Effector memory CD4-positive, alpha-beta T cell (primary cell): ENCODE results near the gene ALDH1L1.

ENCODE experiments used
- DNase-seq, 3 donors: peaks; one replicate each; pipeline ENCODE4 v3.0.0-alpha.2; 2020
- H3K27ac ChIP-seq: 2 replicates; pipeline ENCODE4 v1.7.0; 2013; ENCODE audit warnings: mild to moderate bottlenecking, low read length, moderate library complexity; ENCODE audit not compliant: insufficient read depth, poor library complexity, severe bottlenecking
- H3K27me3 ChIP-seq: replicated peaks from 2 replicates; pipeline ENCODE4 v1.7.0; 2013; ENCODE audit warnings: mild to moderate bottlenecking, low read length; ENCODE audit not compliant: insufficient read depth, control insufficient read depth, poor library complexity, severe bottlenecking
- H3K36me3 ChIP-seq: 2 replicates; pipeline ENCODE4 v1.7.0; 2013; ENCODE audit warnings: mild to moderate bottlenecking, low read length, moderate library complexity; ENCODE audit not compliant: control insufficient read depth, insufficient read depth
- H3K4me1 ChIP-seq: 2 replicates; pipeline ENCODE4 v1.7.0; 2013; ENCODE audit warnings: low read length, mild to moderate bottlenecking; ENCODE audit not compliant: control insufficient read depth, insufficient read depth, poor library complexity, severe bottlenecking
- H3K4me3 ChIP-seq: 2 replicates; pipeline ENCODE4 v1.7.0; 2013; ENCODE audit warnings: low read length, low read depth, mild to moderate bottlenecking; ENCODE audit not compliant: insufficient read depth, poor library complexity, severe bottlenecking
- H3K9me3 ChIP-seq: 2 replicates; pipeline ENCODE4 v1.7.0; 2013; ENCODE audit warnings: mild to moderate bottlenecking, low read length, moderate library complexity; ENCODE audit not compliant: control insufficient read depth

ALDH1L1 gene

DNA sequence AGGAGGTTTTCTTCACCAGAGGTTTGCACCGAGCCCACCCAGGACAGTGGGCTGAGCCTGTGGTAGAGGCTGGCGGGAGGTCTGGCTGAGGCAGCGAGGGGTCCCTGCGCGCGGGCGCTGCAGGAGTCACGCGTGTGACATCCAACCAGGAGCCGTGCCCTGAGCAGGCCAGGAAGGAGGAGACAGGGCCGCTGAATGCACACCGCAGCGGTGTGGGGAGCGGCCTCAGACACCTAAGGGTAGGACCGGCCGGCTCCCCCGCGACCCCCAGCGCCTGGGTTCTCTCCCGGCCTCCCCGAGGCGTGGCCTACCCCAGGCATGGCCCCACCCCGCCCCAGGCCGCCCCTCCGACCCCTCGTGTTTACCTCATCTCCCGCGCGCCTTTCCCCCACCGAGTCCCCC lies 96.9 kb downstream of the ALDH1L1 start:
- DNase-seq, result peak in 2 of 3 donors; percentile 16 to 28
- Histone ChIP-seq H3K27me3 (no peaks in the 10 kb centered on the region), H3K36me3 (no peaks in the 10 kb centered on the region), H3K4me3 (peak overlapping the region; percentile 76), H3K9me3 (no peaks in the 10 kb centered on the region), H3K4me1 (peaks cover 6% of the 10 kb centered on the region), H3K27ac (peak overlapping the region; percentile 86)

DNA sequence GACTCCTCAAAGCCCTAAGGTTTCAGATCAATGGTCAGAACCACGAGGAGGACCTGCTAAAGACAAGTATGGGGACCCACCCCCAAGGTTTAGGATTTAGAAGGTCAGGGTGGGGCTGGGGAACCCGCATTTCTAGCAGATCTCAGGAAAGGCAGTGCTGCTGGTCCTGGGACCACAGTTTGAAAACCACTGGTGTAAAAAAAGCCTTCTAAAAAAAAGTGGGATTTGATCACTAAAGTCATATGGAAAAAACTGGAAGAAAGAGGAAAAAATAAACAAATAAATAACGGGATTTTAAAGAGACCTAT lies 97.3 kb downstream of the ALDH1L1 start:
- H3K27ac ChIP-seq, result peak overlapping the region; percentile 86
- no peaks in the 10 kb centered on the region for H3K27me3 ChIP-seq
- peak overlapping the region; percentile 76 for H3K4me3 ChIP-seq
- no peak for DNase-seq
- H3K9me3 ChIP-seq, result no peaks in the 10 kb centered on the region
- H3K4me1 ChIP-seq, result peaks cover 6% of the 10 kb centered on the region
- no peaks in the 10 kb centered on the region for H3K36me3 ChIP-seq

DNA sequence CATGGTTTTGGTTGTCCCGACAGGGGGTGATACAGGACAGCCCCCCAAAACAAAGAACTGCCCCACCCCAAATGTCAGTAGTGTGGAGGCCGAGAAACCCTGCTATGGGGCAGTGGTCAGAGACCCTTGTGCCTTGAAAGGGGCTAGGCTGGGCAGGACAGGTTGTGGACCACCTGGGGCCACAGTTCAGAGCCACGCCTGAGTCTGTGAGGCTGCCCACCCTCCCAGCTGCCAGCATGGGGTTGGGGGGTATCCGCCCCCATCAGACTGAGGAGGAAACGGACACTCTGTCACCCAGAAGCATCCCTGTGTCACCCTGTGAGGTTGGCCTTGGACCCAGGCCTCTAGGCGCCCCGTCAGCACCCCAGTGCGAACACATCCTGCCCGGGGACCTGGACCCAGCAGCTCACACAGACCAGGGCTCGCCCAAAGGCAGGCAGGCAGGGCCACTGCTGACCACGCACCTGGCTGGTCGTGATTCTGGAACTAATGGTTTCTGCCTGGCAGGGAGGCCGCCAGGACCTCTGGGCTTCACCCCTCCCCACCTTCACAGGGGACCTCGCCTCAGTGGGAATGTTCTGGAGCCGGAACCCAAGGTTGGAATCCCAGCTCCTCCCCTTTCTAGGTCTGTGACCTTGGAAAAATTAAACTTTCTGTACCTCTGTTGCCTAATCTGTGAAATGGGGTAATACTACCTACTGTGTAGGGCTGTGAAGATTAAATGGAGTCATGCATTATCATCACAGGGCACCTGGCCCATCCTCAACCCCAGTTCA lies 97.8 kb downstream of the ALDH1L1 start:
- Histone ChIP-seq H3K36me3 (no peaks in the 10 kb centered on the region), H3K9me3 (no peaks in the 10 kb centered on the region), H3K4me3 (peak overlapping the region; percentile 76), H3K4me1 (peaks cover 6% of the 10 kb centered on the region), H3K27me3 (no peaks in the 10 kb centered on the region), H3K27ac (no peak overlapping the region)
- no peak for DNase-seq

DNA sequence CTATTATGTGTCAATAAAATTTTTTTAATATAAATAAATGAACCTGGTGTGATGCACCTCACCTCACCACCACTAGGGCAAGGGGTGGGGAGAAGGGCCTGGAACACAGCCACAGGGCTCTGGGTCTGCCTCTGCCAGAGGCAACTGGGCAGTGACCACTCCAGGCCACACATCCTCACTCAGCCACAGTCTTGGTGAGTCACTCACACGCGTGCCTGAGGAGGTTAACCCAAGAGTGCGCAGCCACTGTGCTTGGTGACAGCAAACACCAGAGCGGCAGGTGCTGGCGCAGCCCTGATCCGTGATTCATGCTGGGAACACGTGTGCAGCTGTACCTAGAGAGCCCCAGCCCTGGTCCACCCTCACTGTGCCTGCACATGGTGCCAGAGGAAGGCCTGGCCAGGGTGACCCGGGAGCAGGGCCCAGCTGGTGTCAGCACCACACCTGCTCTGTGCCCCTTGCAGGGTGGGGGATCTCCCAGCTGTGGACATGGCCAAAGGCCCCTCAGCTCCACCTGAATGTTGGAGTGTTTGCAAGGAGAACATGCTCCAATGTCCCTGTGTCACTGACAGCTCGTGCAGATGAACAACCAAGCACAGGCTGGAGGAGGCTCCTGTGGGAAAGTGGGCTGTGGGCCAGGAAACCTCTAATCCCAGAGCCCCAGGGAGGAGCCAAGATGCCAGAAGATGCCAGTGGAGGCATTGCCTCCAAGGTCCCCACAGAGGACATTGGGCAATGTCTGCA lies 98.6 kb downstream of the ALDH1L1 start:
- Histone ChIP-seq H3K9me3 (no peaks in the 10 kb centered on the region), H3K36me3 (no peaks in the 10 kb centered on the region), H3K4me1 (peaks cover 6% of the 10 kb centered on the region), H3K4me3 (no peak overlapping the region), H3K27me3 (no peaks in the 10 kb centered on the region), H3K27ac (no peak overlapping the region)
- DNase-seq, result no peak

DNA sequence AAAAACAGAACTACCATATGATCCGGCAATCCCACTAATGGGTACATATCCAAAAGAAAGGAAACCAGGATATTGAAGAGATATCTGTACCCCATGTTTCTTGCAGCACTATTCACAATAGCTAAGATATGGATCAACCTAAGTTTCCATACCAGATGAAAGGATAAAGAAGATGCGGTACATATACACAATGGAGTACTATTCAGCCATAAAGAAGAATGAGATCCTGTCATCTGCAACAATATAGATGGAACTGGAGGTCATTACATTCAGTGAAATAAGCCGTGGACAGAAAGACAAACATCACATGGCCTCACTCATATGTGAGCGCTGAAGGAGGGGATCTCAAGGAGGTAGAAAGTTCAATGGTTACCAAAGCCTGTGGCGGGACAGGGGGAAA lies 99.4 kb downstream of the ALDH1L1 start:
- Histone ChIP-seq H3K4me3 (no peak overlapping the region), H3K27me3 (no peaks in the 10 kb centered on the region), H3K9me3 (no peaks in the 10 kb centered on the region), H3K36me3 (no peaks in the 10 kb centered on the region), H3K4me1 (peaks cover 6% of the 10 kb centered on the region), H3K27ac (no peak overlapping the region)
- no peak for DNase-seq

DNA sequence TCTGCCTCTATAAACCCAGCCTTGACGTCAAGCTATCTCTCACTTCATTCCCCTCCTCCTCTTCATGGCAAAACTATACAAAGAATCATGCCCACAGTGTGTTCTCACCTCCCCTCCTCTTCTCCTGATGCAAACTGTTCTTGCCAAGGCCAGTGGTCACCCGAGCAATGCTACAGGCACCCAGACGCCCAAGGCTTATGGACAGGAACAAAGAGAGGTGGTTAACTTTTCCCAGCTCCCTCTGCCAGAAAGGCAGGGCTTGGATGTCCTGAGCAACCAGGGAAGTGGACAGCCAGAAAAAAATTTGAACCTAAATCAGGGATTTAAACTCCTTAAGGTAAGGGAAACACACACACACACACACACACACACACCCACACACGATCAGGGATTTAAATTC lies 101.5 kb downstream of the ALDH1L1 start:
- DNase-seq, result no peak
- H3K9me3 ChIP-seq, result no peaks in the 10 kb centered on the region
- no peaks in the 10 kb centered on the region for H3K36me3 ChIP-seq
- no peaks in the 10 kb centered on the region for H3K27me3 ChIP-seq
- H3K4me1 ChIP-seq, result peaks cover 6% of the 10 kb centered on the region
- no peak overlapping the region for H3K27ac ChIP-seq
- no peak overlapping the region for H3K4me3 ChIP-seq

DNA sequence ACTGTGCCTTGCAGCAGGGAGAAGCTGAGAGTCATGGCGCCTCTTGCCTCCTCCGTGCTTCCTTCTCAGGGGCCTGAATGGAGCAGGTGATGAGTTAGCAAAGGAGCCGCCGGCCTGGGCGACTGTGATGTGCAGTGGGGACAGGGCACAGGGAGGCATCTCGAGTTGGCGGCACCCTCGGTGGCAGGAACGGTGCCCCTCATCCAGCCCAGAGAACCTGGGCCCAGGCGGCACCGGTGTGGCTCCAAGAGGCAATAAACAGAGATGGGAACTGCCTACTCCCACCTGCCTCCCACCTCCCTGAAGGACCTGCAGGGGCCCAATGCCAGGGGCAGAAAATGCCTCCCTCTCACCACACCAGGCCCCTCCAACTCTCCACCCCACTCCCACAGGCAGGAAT lies 102.6 kb downstream of the ALDH1L1 start:
- Histone ChIP-seq H3K27ac (no peak overlapping the region), H3K27me3 (no peaks in the 10 kb centered on the region), H3K4me3 (no peak overlapping the region), H3K4me1 (no peaks in the 10 kb centered on the region), H3K36me3 (peaks cover 2% of the 10 kb centered on the region), H3K9me3 (no peaks in the 10 kb centered on the region)
- no peak for DNase-seq

DNA sequence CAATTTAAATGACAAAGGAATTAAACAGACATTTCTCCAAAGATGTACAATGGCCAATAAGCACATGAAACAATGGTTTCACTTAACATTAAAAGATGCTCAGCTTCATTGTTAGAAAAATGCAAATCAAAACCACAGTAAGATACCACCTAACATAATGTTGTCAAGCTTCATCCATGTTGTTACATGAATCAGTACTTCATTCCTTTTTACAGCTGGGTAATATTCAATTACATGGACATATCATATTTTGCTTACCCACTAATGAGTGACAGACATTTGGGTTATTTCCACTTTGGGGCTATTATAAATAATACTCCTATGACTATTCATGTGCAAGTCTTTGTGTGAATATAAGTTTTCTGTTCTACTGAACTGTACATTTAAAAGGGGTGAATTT lies 104.2 kb downstream of the ALDH1L1 start:
- Histone ChIP-seq H3K27ac (no peak overlapping the region), H3K9me3 (no peaks in the 10 kb centered on the region), H3K4me1 (no peaks in the 10 kb centered on the region), H3K27me3 (no peaks in the 10 kb centered on the region), H3K4me3 (no peak overlapping the region), H3K36me3 (peaks cover 4% of the 10 kb centered on the region)
- DNase-seq, result no peak

DNA sequence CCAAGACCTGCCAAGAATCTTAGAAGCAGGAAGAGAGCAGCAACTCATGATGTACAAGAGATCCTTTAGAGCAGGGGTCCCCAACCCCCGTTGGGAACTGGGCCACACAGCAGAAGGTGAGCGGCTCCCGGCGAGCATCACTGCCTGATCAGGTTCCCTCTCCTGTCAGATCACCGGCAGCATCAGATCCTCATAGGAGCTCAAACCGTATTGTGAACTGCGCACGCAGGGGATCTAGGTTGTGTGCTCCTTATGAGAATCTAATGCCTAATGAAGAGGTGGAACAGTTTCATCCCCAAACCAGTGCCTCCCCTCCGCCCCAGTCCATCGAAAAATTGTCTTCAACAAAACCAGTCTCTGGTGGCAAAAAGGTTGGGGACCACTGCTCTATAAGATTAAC lies 110.2 kb downstream of the ALDH1L1 start:
- no peak for DNase-seq
- Histone ChIP-seq H3K27me3 (no peaks in the 10 kb centered on the region), H3K9me3 (no peaks in the 10 kb centered on the region), H3K27ac (no peak overlapping the region), H3K36me3 (peaks cover 7% of the 10 kb centered on the region), H3K4me3 (no peak overlapping the region), H3K4me1 (no peaks in the 10 kb centered on the region)

DNA sequence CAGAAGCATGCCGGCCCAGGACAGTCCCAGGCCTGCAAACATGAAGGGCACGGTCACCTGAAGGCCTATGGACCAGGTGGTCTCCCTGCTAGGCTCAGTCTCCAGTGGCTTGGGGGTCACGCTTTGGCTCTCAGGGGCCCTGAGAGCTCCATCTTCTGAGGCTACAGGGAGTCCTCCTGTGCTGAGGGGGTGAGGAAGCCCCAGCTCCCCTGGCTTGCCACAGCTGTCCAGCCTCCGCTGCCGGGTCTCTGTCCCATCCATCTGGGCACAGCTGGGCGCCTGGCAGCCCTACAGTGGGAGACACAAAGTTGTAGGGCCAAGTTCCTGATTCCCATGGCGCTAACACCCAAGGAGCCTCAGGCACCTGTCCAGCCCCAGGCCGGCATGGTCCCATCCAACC lies 112.4 kb downstream of the ALDH1L1 start:
- Histone ChIP-seq H3K4me1 (no peaks in the 10 kb centered on the region), H3K4me3 (no peak overlapping the region), H3K9me3 (no peaks in the 10 kb centered on the region), H3K27ac (no peak overlapping the region), H3K27me3 (no peaks in the 10 kb centered on the region), H3K36me3 (peaks cover 6% of the 10 kb centered on the region)
- DNase-seq, result no peak
